ENCODE results near the gene TP53. TPM values are rescaled to one million over a fixed set of nuclear protein-coding genes. Genes with fewer than 3 reads are reported as not detected.
"Not testable (repeated sequence)": the region's sequence is repeated elsewhere in the genome, so short reads cannot be mapped to it uniquely, and the experiment has no call there.

TP53 gene
- total RNA-seq, 1 donor from 2014 or later: 38.2 TPM

- Mint-ChIP-seq H3K27me3 (ENCODE audit: unreplicated experiment) (peaks cover 2% of the 10 kb centered on the region), H3K36me3 (ENCODE audit: unreplicated experiment) (no peaks in the 10 kb centered on the region), H3K9me3 (ENCODE audit: unreplicated experiment) (peaks cover 6% of the 10 kb centered on the region), H3K27ac (ENCODE audit: unreplicated experiment) (no peak overlapping the region), H3K4me1 (ENCODE audit: low read depth, unreplicated experiment) (peaks cover under 1% of the 10 kb centered on the region), H3K4me3 (ENCODE audit: unreplicated experiment) (peak overlapping the region; percentile 2)
- DNase-seq: no peak
- no peak for TF ChIP-seq CTCF (IDR thresholded peaks at IDR 0.05; ENCODE audit: partially characterized antibody, unreplicated experiment)
Observed at GRCh38 chr17:7644775-7645174, 42.5 kb downstream of the TP53 start.

GRCh38 chr17:7641635-7642034, 45.7 kb downstream of the TP53 start:
- DNase-seq; H3K36me3 Mint-ChIP-seq (ENCODE audit: unreplicated experiment); H3K9me3 Mint-ChIP-seq (ENCODE audit: unreplicated experiment); H3K4me1 Mint-ChIP-seq (ENCODE audit: low read depth, unreplicated experiment); H3K27me3 Mint-ChIP-seq (ENCODE audit: unreplicated experiment); H3K4me3 Mint-ChIP-seq (ENCODE audit: unreplicated experiment); H3K27ac Mint-ChIP-seq (ENCODE audit: unreplicated experiment): not testable (repeated sequence)

- no peak overlapping the region for H3K27ac Mint-ChIP-seq (ENCODE audit: unreplicated experiment)
- no peak overlapping the region for H3K4me3 Mint-ChIP-seq (ENCODE audit: unreplicated experiment)
- H3K27me3 Mint-ChIP-seq (ENCODE audit: unreplicated experiment): peaks cover 2% of the 10 kb centered on the region
- H3K36me3 Mint-ChIP-seq (ENCODE audit: unreplicated experiment): no peaks in the 10 kb centered on the region
- no peaks in the 10 kb centered on the region for H3K4me1 Mint-ChIP-seq (ENCODE audit: low read depth, unreplicated experiment)
- H3K9me3 Mint-ChIP-seq (ENCODE audit: unreplicated experiment): peaks cover 6% of the 10 kb centered on the region
- no peak for TF ChIP-seq CTCF (IDR thresholded peaks at IDR 0.05; ENCODE audit: partially characterized antibody, unreplicated experiment)
- no peak for DNase-seq
Observed at GRCh38 chr17:7640783-7641182, 46.5 kb downstream of the TP53 start.

- no peak overlapping the region for H3K27ac Mint-ChIP-seq (ENCODE audit: unreplicated experiment)
- no peaks in the 10 kb centered on the region for H3K36me3 Mint-ChIP-seq (ENCODE audit: unreplicated experiment)
- no peak overlapping the region for H3K4me3 Mint-ChIP-seq (ENCODE audit: unreplicated experiment)
- no peak for DNase-seq
- H3K4me1 Mint-ChIP-seq (ENCODE audit: low read depth, unreplicated experiment): peaks cover 6% of the 10 kb centered on the region
- no peak for TF ChIP-seq CTCF (IDR thresholded peaks at IDR 0.05; ENCODE audit: partially characterized antibody, unreplicated experiment)
- no peaks in the 10 kb centered on the region for H3K27me3 Mint-ChIP-seq (ENCODE audit: unreplicated experiment)
- peaks cover 1% of the 10 kb centered on the region for H3K9me3 Mint-ChIP-seq (ENCODE audit: unreplicated experiment)
Observed at GRCh38 chr17:7636163-7636562, 51.1 kb downstream of the TP53 start.

- no peak overlapping the region for H3K27ac Mint-ChIP-seq (ENCODE audit: unreplicated experiment)
- peaks cover 8% of the 10 kb centered on the region for H3K4me1 Mint-ChIP-seq (ENCODE audit: low read depth, unreplicated experiment)
- H3K36me3 Mint-ChIP-seq (ENCODE audit: unreplicated experiment): no peaks in the 10 kb centered on the region
- H3K9me3 Mint-ChIP-seq (ENCODE audit: unreplicated experiment): peaks cover 4% of the 10 kb centered on the region
- peak; percentile 90 for DNase-seq
- no peaks in the 10 kb centered on the region for H3K27me3 Mint-ChIP-seq (ENCODE audit: unreplicated experiment)
- peak overlapping the region; percentile 9 for H3K4me3 Mint-ChIP-seq (ENCODE audit: unreplicated experiment)
- TF ChIP-seq CTCF (IDR thresholded peaks at IDR 0.05; ENCODE audit: partially characterized antibody, unreplicated experiment): peak; percentile 57
Observed at GRCh38 chr17:7634384-7634783, 52.9 kb downstream of the TP53 start.

- Mint-ChIP-seq H3K27ac (ENCODE audit: unreplicated experiment) (no peak overlapping the region), H3K9me3 (ENCODE audit: unreplicated experiment) (peaks cover 4% of the 10 kb centered on the region)
- no peak for DNase-seq
Observed at GRCh38 chr17:7633093-7633492, 54.2 kb downstream of the TP53 start.

More at GRCh38 chr17:7633093-7633492, 54.2 kb downstream of the TP53 start:
- no peak for TF ChIP-seq CTCF (IDR thresholded peaks at IDR 0.05; ENCODE audit: partially characterized antibody, unreplicated experiment)
- H3K27me3 Mint-ChIP-seq (ENCODE audit: unreplicated experiment): no peaks in the 10 kb centered on the region
- H3K36me3 Mint-ChIP-seq (ENCODE audit: unreplicated experiment): no peaks in the 10 kb centered on the region
- H3K4me3 Mint-ChIP-seq (ENCODE audit: unreplicated experiment): no peak overlapping the region
- H3K4me1 Mint-ChIP-seq (ENCODE audit: low read depth, unreplicated experiment): peaks cover 8% of the 10 kb centered on the region

Data from glutamatergic neuron (in vitro differentiated cells).